ENCODE data around the gene ZBTB26. TPM values are rescaled to one million over a fixed set of nuclear protein-coding genes. Genes with fewer than 3 reads are reported as not detected.
A peak's percentile ranks its signal among the peaks of the same experiment; 100 is the strongest.

The ZBTB26 gene
- total and polyA plus RNA-seq, 10 of the 15 experiments (the other 5 are each of a cell fraction or from before 2014, with no cell fraction given) = 1.8 to 19.5 (median 4.5) TPM

DNA sequence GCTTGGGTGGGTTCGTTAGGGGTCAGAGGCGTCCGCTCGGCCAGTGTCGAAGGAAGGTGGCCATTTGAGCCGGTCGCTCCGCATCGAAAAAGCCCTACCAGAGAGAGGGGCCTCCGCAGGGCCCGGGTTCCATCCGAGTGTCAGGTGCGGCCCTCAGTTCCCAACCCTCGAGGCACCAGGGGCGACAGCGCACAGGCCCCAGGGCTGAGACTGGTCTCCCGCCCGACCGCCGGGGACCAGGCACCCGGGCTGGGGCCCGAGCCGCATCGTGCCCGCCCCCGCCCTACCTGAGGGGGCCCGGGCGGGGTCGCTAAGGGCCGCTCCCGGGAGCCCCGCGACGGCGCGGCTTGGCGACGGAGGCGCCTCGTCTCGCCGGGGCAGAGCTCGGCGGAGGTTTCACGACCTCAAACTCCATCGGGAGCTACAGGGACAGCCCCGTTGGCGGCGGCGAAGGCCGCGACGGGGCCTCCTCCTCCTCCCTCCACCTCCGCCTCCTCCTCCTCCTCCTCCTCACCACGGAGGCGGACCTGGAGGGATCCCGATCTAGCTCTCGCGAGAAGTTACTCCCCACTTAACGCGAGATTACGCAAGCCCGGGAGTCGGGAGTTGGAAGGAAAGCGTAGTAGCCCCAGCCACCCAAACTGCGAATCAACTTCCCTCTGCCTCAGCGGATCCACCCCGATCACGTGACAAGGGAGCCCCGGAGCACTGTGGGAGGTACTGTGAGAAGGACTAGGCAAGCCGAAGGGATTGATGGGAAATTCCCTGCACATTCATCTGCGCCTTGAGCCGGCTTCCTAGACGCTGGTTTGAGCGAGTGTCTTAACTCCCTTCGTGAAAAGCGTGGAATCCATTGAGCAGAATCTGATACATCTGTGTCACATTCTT, 26.2 kb downstream of the ZBTB26 start, which contains the start of gene RC3H2:
TSS of gene RC3H2 (minus strand) at position 537 of the 888 bp plus-strand sequence. CDS start 7,850 bp downstream, outside the sequence.
- Histone ChIP-seq H3K4me1 (ENCODE audit: control insufficient read depth, insufficient read depth, low read length) (peaks cover 6% of the 10 kb centered on the region), H3K27ac (ENCODE audit: control insufficient read depth, insufficient read depth) (peak within 1 kb of the TSS; percentile 92), H3K36me3 (ENCODE audit: control insufficient read depth in 2 of 2, insufficient read depth in 2 of 2, low read length in 1 of 2) (peaks cover 0 to 6% of the 10 kb centered on the region in 2 experiments; a peak in 1 of 4 replicates), H3K9ac (ENCODE audit: control insufficient read depth, insufficient read depth, low read length) (peak within 1 kb of the TSS; percentile 99), H3K9me3 (replicated peaks; ENCODE audit: control insufficient read depth, insufficient read depth, low read length) (no peaks in the 10 kb centered on the region), H3K4me3 (peak within 1 kb of the TSS; percentile 98), H4K20me1 (ENCODE audit: control insufficient read depth, insufficient read depth) (no peaks in the 10 kb centered on the region), H3K4me2 (ENCODE audit: control insufficient read depth, insufficient read depth) (peak within 1 kb of the TSS; percentile 83), H2AFZ (ENCODE audit: control insufficient read depth, low read depth, low read length) (peak within 1 kb of the TSS; percentile 99), H3K27me3 (replicated peaks in 1 of 2; ENCODE audit: control insufficient read depth in 2 of 2, insufficient read depth in 2 of 2, low read length in 1 of 2) (no peaks in the 10 kb centered on the region), H3K79me2 (ENCODE audit: control insufficient read depth, insufficient read depth, low read length) (peaks cover 48% of the 10 kb centered on the region)
- ChIA-PET RAD21 (ENCODE audit: unreplicated experiment) (interaction anchor here (0.7 to 4.2 kb wide), 11 partner anchors 9 to 86 kb away, joined by 3 to 20 read pairs (median 4); partner anchors contain the start of genes PDCL, RABGAP1 and ZBTB26), SMC1A (ENCODE audit: uncharacterized antibody, unreplicated experiment) (interaction anchor here (1.0 to 5.0 kb wide), 10 partner anchors 7 to 86 kb away, joined by 3 to 25 read pairs (median 13); partner anchors contain the start of genes RABGAP1, ZBTB26 and ZBTB6), CTCF (interaction anchor here (0.6 to 2.0 kb wide), 4 partner anchors 15 to 43 kb away, joined by 3 to 6 read pairs (median 4); partner anchors contain the start of genes RABGAP1 and ZBTB26), POLR2A (interaction anchor here (0.6 to 5.7 kb wide), 13 partner anchors 7 to 104 kb away, joined by 3 to 53 read pairs (median 4); partner anchors contain the start of genes PDCL, RABGAP1, ZBTB26 and ZBTB6)
- TSS peak; percentile 68 for BruUV-seq (replicated peaks)
- ATAC-seq = peak; percentile 88
- intact Hi-C loops (cut with micrococcal nuclease; ENCODE audit: unreplicated experiment) = loop anchor here (1.0 to 10.0 kb wide), 3 partner anchors 8 to 440 kb away; partner anchors contain the start of genes RABGAP1 and ZBTB6
- 1% methylated on average over 70 of the region's 77 CpGs for WGBS (ENCODE audit: insufficient coverage, insufficient replicate concordance, low lambda C conversion rate, missing lambda C conversion rate)
- FAIRE-seq = peak; percentile 99
- in situ Hi-C loops (cut with MboI) = loop anchor here (25.0 kb wide), 1 partner anchor 1957 kb away; the partner anchor contains the start of genes ARPC5L, RPL35 and WDR38
- peak; percentile 99 for DNase-seq (ENCODE audit: low read depth, low spot score)
- TF ChIP-seq NFIC (IDR thresholded peaks at IDR 0.05; ENCODE audit: low read depth, low read length) (no peak), CHD2 (IDR thresholded peaks at IDR 0.05; ENCODE audit: borderline replicate concordance, low read depth, low read length) (peak; percentile 99), BCL11A (IDR thresholded peaks at IDR 0.05; ENCODE audit: low read depth, low read length) (no peak), NFYB (IDR thresholded peaks at IDR 0.05; ENCODE audit: insufficient read depth, low read depth, low read length) (peak; percentile 60; the same call in 1 of the 2 replicates), BRCA1 (IDR thresholded peaks at IDR 0.05; ENCODE audit: low read depth, low read length) (peak; percentile 90), NR2F1 (conservative IDR thresholded peaks at IDR 0.05) (peak; percentile 79), FOXM1 (IDR thresholded peaks at IDR 0.05; ENCODE audit: low read depth, low read length) (no peak), SMARCA5 (IDR thresholded peaks at IDR 0.05) (0 out of 2 replicates have a peak, but pooled peaks have one; percentile 54), IKZF2 (IDR thresholded peaks at IDR 0.05) (peak; percentile 60 to 69), IKZF1 (conservative IDR thresholded peaks at IDR 0.05) (peak; percentile 87), SIN3A (IDR thresholded peaks at IDR 0.05; ENCODE audit: low read depth, low read length) (0 out of 2 replicates have a peak, but pooled peaks have one; percentile 35)
- TF ChIP-seq, protein P1, sequence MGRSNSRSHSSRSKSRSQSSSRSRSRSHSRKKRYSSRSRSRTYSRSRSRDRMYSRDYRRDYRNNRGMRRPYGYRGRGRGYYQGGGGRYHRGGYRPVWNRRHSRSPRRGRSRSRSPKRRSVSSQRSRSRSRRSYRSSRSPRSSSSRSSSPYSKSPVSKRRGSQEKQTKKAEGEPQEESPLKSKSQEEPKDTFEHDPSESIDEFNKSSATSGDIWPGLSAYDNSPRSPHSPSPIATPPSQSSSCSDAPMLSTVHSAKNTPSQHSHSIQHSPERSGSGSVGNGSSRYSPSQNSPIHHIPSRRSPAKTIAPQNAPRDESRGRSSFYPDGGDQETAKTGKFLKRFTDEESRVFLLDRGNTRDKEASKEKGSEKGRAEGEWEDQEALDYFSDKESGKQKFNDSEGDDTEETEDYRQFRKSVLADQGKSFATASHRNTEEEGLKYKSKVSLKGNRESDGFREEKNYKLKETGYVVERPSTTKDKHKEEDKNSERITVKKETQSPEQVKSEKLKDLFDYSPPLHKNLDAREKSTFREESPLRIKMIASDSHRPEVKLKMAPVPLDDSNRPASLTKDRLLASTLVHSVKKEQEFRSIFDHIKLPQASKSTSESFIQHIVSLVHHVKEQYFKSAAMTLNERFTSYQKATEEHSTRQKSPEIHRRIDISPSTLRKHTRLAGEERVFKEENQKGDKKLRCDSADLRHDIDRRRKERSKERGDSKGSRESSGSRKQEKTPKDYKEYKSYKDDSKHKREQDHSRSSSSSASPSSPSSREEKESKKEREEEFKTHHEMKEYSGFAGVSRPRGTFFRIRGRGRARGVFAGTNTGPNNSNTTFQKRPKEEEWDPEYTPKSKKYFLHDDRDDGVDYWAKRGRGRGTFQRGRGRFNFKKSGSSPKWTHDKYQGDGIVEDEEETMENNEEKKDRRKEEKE (IDR thresholded peaks at IDR 0.05) = no peak
- TF ChIP-seq, protein P2, sequence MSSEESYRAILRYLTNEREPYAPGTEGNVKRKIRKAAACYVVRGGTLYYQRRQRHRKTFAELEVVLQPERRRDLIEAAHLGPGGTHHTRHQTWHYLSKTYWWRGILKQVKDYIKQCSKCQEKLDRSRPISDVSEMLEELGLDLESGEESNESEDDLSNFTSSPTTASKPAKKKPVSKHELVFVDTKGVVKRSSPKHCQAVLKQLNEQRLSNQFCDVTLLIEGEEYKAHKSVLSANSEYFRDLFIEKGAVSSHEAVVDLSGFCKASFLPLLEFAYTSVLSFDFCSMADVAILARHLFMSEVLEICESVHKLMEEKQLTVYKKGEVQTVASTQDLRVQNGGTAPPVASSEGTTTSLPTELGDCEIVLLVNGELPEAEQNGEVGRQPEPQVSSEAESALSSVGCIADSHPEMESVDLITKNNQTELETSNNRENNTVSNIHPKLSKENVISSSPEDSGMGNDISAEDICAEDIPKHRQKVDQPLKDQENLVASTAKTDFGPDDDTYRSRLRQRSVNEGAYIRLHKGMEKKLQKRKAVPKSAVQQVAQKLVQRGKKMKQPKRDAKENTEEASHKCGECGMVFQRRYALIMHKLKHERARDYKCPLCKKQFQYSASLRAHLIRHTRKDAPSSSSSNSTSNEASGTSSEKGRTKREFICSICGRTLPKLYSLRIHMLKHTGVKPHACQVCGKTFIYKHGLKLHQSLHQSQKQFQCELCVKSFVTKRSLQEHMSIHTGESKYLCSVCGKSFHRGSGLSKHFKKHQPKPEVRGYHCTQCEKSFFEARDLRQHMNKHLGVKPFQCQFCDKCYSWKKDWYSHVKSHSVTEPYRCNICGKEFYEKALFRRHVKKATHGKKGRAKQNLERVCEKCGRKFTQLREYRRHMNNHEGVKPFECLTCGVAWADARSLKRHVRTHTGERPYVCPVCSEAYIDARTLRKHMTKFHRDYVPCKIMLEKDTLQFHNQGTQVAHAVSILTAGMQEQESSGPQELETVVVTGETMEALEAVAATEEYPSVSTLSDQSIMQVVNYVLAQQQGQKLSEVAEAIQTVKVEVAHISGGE (CRISPR knock-in tag; IDR thresholded peaks at IDR 0.05) = peak; percentile 66
- TF ChIP-seq, protein P3, sequence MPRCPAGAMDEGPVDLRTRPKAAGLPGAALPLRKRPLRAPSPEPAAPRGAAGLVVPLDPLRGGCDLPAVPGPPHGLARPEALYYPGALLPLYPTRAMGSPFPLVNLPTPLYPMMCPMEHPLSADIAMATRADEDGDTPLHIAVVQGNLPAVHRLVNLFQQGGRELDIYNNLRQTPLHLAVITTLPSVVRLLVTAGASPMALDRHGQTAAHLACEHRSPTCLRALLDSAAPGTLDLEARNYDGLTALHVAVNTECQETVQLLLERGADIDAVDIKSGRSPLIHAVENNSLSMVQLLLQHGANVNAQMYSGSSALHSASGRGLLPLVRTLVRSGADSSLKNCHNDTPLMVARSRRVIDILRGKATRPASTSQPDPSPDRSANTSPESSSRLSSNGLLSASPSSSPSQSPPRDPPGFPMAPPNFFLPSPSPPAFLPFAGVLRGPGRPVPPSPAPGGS (IDR thresholded peaks at IDR 0.05; ENCODE audit: borderline replicate concordance, insufficient read depth, low read depth, low read length, poor library complexity, severe bottlenecking) = no peak
